Tibial nerve (tissue), 4 donors: Measurements from ENCODE around the gene POLR2B.
A peak's percentile ranks its signal among the peaks of the same experiment; 100 is the strongest.

ENCODE experiments used
- EP300 ChIP-seq, 2 donors: sonication (generic); formaldehyde crosslinking; IDR thresholded peaks; one replicate each; pipeline ENCODE4 v1.6.1; 2017; ENCODE audit warnings: antibody characterized with exemption in 2 of 2, mild to moderate bottlenecking in 1 of 2
- POLR2A ChIP-seq, 2 donors: fragments of 450-650 bp; IDR thresholded peaks; one replicate each; pipeline ENCODE4 v1.6.1; 2017; ENCODE audit warnings: antibody characterized with exemption in 2 of 2, mild to moderate bottlenecking in 2 of 2, moderate library complexity in 2 of 2
- TF ChIP-seq, protein P1 (sequence below), 5 experiments: fragments of 200-600 bp in 3 of 5; fragments of 450-650 bp in 2 of 5; sonication (generic) in 3 of 5; IDR thresholded peaks; one replicate each; pipeline ENCODE4 v1.5.1; 2016 to 2019; ENCODE audit warnings: antibody characterized with exemption in 5 of 5, mild to moderate bottlenecking in 3 of 5, moderate library complexity in 2 of 5

DNA sequence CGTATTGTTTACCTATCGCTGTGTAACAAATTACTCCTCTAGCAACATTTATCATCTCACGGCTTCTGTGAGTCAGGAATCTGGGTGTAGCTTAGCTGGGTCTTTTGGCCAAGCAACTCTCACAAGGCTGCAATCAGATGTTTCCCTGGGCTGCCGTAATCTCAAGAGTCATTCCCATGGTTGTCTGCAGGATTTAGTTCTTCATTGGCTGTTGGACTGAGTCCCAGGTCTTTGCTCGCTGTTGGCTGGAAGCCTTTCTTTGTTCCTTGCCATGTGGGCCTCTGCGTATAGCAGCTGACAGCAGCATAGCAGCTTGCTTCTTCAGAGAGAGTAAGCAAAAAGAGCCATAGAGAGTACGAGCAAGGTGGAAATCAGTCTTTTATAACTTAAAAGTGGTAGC is 16.8 kb downstream of the POLR2B start:
- TF ChIP-seq, protein P1, sequence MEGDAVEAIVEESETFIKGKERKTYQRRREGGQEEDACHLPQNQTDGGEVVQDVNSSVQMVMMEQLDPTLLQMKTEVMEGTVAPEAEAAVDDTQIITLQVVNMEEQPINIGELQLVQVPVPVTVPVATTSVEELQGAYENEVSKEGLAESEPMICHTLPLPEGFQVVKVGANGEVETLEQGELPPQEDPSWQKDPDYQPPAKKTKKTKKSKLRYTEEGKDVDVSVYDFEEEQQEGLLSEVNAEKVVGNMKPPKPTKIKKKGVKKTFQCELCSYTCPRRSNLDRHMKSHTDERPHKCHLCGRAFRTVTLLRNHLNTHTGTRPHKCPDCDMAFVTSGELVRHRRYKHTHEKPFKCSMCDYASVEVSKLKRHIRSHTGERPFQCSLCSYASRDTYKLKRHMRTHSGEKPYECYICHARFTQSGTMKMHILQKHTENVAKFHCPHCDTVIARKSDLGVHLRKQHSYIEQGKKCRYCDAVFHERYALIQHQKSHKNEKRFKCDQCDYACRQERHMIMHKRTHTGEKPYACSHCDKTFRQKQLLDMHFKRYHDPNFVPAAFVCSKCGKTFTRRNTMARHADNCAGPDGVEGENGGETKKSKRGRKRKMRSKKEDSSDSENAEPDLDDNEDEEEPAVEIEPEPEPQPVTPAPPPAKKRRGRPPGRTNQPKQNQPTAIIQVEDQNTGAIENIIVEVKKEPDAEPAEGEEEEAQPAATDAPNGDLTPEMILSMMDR (IDR thresholded peaks at IDR 0.05), result no peak
- TF ChIP-seq POLR2A (IDR thresholded peaks at IDR 0.05), result no peak
- peak in 1 of 2 donors; percentile 69 for TF ChIP-seq EP300 (IDR thresholded peaks at IDR 0.05)
